HepG2 (cell line): Measurements from ENCODE around the gene TXNRD2. TPM values are rescaled to one million over a fixed set of nuclear protein-coding genes. Genes with fewer than 3 reads are reported as not detected.

Experiments used
- ESRRA ChIP-seq: sonication (generic); formaldehyde crosslinking; IDR thresholded peaks from 2 replicates; pipeline ENCODE4 v1.5.1; 2020; ENCODE audit warnings: mild to moderate bottlenecking, low read depth, missing genetic modification reagents
- FOXP1 ChIP-seq, 2 experiments: fragments of 450-650 bp in 1 of 2; IDR thresholded peaks; 2 replicates each; pipeline ENCODE4 v1.6.1; 2017 to 2018; ENCODE audit warnings: antibody characterized with exemption in 1 of 2
- HOXA3 ChIP-seq: sonication (generic); formaldehyde crosslinking; IDR thresholded peaks from 2 replicates; pipeline ENCODE4 v1.5.0; 2020; ENCODE audit warnings: missing genetic modification reagents
- TOE1 ChIP-seq: sonication (generic); formaldehyde crosslinking; IDR thresholded peaks from 2 replicates; pipeline ENCODE4 v1.4.0; 2020; ENCODE audit warnings: mild to moderate bottlenecking, missing genetic modification reagents
- ZBTB8A ChIP-seq: sonication (generic); formaldehyde crosslinking; IDR thresholded peaks from 2 replicates; pipeline ENCODE4 v1.4.0; 2020; ENCODE audit warnings: mild to moderate bottlenecking, low read depth, missing genetic modification reagents, borderline replicate concordance
- polyA plus RNA-seq, 8 experiments: library from polyadenylated mRNA; depleted of rRNA in 3 of 8; stranded (reverse) in 7 of 8; unstranded in 1 of 8; fragments of >200 nt; fragmentation: Illumina TruSeq in 4 of 8; extraction: Trizol in 4 of 8; gene quantifications; 2 replicates each; pipeline versions ENCODE4 v1.2.1 to v1.2.3, GENCODE V29; 2011 to 2016; ENCODE audit warnings: low read depth in 4 of 8, missing spikeins in 1 of 8, mixed read lengths in 1 of 8; ENCODE audit not compliant: insufficient read depth in 1 of 8
- total RNA-seq, 5 experiments: library from RNA; depleted of rRNA; stranded (reverse); fragments of >200 nt; fragmentation: Illumina TruSeq; extraction: Trizol; gene quantifications; 2 replicates each; pipeline ENCODE4 v1.2.3, GENCODE V29; 2016; ENCODE audit warnings: low read depth in 1 of 5
- TF ChIP-seq, protein P1 (sequence below): sonication (generic); formaldehyde crosslinking; IDR thresholded peaks from 2 replicates; pipeline ENCODE4 v1.4.0; 2020; ENCODE audit warnings: missing genetic modification reagents, borderline replicate concordance
- TF ChIP-seq, protein P2 (sequence below): sonication (generic); formaldehyde crosslinking; IDR thresholded peaks from 2 replicates; pipeline ENCODE4 v1.4.0; 2020; ENCODE audit warnings: missing genetic modification reagents, borderline replicate concordance
- TF ChIP-seq, protein P3 (sequence below): IDR thresholded peaks from 2 replicates; pipeline ENCODE4 v1.6.1; 2018; ENCODE audit warnings: missing genetic modification reagents, mild to moderate bottlenecking, missing compliant biosample characterization
- TF ChIP-seq, protein P4 (sequence below): sonication (generic); formaldehyde crosslinking; IDR thresholded peaks from 2 replicates; pipeline ENCODE4 v1.4.0; 2020; ENCODE audit warnings: low read depth, mild to moderate bottlenecking, missing genetic modification reagents
- TF ChIP-seq, protein P5 (sequence below): sonication (generic); formaldehyde crosslinking; IDR thresholded peaks from 2 replicates; pipeline ENCODE4 v1.5.0; 2020; ENCODE audit warnings: mild to moderate bottlenecking, missing genetic modification reagents, borderline replicate concordance

Gene TXNRD2
- total and polyA plus RNA-seq, 2 of the 13 experiments (the other 11 are each of a cell fraction or from before 2014, with no cell fraction given) = 17.5 to 18.6 TPM

DNA sequence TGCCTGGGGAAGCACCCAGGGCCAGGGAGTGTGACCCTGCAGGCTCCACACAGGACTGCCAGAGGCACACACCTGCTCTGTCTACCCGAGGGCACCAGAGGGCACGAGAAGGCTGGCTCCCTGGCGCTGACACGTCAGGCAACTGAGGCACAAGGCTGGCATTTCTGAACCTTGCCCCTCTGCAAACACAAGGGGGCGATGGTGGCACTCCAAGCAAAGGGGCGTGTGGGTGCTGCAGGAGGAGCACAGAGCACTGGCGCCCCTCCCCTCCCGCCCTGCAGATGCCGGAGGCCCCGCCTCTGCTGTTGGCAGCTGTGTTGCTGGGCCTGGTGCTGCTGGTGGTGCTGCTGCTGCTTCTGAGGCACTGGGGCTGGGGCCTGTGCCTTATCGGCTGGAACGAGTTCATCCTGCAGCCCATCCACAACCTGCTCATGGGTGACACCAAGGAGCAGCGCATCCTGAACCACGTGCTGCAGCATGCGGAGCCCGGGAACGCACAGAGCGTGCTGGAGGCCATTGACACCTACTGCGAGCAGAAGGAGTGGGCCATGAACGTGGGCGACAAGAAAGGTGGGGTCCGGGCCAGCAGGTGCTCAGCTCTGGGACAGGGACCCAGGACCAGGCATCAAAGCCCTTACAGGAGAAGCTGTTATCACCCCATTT, 20.8 kb upstream of the TXNRD2 start (continued):
- TF ChIP-seq, protein P1, sequence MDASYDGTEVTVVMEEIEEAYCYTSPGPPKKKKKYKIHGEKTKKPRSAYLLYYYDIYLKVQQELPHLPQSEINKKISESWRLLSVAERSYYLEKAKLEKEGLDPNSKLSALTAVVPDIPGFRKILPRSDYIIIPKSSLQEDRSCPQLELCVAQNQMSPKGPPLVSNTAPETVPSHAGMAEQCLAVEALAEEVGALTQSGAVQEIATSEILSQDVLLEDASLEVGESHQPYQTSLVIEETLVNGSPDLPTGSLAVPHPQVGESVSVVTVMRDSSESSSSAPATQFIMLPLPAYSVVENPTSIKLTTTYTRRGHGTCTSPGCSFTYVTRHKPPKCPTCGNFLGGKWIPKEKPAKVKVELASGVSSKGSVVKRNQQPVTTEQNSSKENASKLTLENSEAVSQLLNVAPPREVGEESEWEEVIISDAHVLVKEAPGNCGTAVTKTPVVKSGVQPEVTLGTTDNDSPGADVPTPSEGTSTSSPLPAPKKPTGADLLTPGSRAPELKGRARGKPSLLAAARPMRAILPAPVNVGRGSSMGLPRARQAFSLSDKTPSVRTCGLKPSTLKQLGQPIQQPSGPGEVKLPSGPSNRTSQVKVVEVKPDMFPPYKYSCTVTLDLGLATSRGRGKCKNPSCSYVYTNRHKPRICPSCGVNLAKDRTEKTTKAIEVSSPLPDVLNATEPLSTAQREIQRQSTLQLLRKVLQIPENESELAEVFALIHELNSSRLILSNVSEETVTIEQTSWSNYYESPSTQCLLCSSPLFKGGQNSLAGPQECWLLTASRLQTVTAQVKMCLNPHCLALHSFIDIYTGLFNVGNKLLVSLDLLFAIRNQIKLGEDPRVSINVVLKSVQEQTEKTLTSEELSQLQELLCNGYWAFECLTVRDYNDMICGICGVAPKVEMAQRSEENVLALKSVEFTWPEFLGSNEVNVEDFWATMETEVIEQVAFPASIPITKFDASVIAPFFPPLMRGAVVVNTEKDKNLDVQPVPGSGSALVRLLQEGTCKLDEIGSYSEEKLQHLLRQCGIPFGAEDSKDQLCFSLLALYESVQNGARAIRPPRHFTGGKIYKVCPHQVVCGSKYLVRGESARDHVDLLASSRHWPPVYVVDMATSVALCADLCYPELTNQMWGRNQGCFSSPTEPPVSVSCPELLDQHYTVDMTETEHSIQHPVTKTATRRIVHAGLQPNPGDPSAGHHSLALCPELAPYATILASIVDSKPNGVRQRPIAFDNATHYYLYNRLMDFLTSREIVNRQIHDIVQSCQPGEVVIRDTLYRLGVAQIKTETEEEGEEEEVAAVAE (CRISPR knock-in tag) = 0 out of 2 replicates have a peak, but pooled peaks have one; percentile 8
- TF ChIP-seq, protein P2, sequence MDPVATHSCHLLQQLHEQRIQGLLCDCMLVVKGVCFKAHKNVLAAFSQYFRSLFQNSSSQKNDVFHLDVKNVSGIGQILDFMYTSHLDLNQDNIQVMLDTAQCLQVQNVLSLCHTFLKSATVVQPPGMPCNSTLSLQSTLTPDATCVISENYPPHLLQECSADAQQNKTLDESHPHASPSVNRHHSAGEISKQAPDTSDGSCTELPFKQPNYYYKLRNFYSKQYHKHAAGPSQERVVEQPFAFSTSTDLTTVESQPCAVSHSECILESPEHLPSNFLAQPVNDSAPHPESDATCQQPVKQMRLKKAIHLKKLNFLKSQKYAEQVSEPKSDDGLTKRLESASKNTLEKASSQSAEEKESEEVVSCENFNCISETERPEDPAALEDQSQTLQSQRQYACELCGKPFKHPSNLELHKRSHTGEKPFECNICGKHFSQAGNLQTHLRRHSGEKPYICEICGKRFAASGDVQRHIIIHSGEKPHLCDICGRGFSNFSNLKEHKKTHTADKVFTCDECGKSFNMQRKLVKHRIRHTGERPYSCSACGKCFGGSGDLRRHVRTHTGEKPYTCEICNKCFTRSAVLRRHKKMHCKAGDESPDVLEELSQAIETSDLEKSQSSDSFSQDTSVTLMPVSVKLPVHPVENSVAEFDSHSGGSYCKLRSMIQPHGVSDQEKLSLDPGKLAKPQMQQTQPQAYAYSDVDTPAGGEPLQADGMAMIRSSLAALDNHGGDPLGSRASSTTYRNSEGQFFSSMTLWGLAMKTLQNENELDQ = 0 out of 2 replicates have a peak, but pooled peaks have one; percentile 21
- TF ChIP-seq FOXP1 (IDR thresholded peaks at IDR 0.05) = no peak
- TF ChIP-seq FOXP1 (CRISPR knock-in tag; IDR thresholded peaks at IDR 0.05) = no peak
- TF ChIP-seq, protein P3, sequence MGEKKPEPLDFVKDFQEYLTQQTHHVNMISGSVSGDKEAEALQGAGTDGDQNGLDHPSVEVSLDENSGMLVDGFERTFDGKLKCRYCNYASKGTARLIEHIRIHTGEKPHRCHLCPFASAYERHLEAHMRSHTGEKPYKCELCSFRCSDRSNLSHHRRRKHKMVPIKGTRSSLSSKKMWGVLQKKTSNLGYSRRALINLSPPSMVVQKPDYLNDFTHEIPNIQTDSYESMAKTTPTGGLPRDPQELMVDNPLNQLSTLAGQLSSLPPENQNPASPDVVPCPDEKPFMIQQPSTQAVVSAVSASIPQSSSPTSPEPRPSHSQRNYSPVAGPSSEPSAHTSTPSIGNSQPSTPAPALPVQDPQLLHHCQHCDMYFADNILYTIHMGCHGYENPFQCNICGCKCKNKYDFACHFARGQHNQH (CRISPR knock-in tag) = no peak
- no peak for TF ChIP-seq TOE1 (CRISPR knock-in tag)
- TF ChIP-seq ZBTB8A (CRISPR knock-in tag) = no peak
- TF ChIP-seq, protein P4, sequence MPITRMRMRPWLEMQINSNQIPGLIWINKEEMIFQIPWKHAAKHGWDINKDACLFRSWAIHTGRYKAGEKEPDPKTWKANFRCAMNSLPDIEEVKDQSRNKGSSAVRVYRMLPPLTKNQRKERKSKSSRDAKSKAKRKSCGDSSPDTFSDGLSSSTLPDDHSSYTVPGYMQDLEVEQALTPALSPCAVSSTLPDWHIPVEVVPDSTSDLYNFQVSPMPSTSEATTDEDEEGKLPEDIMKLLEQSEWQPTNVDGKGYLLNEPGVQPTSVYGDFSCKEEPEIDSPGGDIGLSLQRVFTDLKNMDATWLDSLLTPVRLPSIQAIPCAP = no peak
- TF ChIP-seq HOXA3 = peak; percentile 16; the same call in 1 of the 2 replicates
- TF ChIP-seq, protein P5, sequence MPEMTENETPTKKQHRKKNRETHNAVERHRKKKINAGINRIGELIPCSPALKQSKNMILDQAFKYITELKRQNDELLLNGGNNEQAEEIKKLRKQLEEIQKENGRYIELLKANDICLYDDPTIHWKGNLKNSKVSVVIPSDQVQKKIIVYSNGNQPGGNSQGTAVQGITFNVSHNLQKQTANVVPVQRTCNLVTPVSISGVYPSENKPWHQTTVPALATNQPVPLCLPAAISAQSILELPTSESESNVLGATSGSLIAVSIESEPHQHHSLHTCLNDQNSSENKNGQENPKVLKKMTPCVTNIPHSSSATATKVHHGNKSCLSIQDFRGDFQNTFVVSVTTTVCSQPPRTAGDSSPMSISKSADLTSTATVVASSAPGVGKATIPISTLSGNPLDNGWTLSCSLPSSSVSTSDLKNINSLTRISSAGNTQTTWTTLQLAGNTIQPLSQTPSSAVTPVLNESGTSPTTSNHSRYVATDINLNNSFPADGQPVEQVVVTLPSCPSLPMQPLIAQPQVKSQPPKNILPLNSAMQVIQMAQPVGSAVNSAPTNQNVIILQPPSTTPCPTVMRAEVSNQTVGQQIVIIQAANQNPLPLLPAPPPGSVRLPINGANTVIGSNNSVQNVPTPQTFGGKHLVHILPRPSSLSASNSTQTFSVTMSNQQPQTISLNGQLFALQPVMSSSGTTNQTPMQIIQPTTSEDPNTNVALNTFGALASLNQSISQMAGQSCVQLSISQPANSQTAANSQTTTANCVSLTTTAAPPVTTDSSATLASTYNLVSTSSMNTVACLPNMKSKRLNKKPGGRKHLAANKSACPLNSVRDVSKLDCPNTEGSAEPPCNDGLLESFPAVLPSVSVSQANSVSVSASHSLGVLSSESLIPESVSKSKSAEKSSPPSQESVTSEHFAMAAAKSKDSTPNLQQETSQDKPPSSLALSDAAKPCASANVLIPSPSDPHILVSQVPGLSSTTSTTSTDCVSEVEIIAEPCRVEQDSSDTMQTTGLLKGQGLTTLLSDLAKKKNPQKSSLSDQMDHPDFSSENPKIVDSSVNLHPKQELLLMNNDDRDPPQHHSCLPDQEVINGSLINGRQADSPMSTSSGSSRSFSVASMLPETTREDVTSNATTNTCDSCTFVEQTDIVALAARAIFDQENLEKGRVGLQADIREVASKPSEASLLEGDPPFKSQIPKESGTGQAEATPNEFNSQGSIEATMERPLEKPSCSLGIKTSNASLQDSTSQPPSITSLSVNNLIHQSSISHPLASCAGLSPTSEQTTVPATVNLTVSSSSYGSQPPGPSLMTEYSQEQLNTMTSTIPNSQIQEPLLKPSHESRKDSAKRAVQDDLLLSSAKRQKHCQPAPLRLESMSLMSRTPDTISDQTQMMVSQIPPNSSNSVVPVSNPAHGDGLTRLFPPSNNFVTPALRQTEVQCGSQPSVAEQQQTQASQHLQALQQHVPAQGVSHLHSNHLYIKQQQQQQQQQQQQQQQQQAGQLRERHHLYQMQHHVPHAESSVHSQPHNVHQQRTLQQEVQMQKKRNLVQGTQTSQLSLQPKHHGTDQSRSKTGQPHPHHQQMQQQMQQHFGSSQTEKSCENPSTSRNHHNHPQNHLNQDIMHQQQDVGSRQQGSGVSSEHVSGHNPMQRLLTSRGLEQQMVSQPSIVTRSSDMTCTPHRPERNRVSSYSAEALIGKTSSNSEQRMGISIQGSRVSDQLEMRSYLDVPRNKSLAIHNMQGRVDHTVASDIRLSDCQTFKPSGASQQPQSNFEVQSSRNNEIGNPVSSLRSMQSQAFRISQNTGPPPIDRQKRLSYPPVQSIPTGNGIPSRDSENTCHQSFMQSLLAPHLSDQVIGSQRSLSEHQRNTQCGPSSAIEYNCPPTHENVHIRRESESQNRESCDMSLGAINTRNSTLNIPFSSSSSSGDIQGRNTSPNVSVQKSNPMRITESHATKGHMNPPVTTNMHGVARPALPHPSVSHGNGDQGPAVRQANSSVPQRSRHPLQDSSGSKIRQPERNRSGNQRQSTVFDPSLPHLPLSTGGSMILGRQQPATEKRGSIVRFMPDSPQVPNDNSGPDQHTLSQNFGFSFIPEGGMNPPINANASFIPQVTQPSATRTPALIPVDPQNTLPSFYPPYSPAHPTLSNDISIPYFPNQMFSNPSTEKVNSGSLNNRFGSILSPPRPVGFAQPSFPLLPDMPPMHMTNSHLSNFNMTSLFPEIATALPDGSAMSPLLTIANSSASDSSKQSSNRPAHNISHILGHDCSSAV = no peak
- no peak; the same call in 1 of the 2 replicates for TF ChIP-seq ESRRA (CRISPR knock-in tag)
